ENCODE data around the gene HOXD8. TPM values are rescaled to one million over a fixed set of nuclear protein-coding genes. Genes with fewer than 3 reads are reported as not detected.

The HOXD8 gene
- total and polyA plus RNA-seq, 9 of the 15 experiments (the other 6 are each of a cell fraction or from before 2014, with no cell fraction given) = 0.04 to 0.15 TPM; not detected in 7

DNA sequence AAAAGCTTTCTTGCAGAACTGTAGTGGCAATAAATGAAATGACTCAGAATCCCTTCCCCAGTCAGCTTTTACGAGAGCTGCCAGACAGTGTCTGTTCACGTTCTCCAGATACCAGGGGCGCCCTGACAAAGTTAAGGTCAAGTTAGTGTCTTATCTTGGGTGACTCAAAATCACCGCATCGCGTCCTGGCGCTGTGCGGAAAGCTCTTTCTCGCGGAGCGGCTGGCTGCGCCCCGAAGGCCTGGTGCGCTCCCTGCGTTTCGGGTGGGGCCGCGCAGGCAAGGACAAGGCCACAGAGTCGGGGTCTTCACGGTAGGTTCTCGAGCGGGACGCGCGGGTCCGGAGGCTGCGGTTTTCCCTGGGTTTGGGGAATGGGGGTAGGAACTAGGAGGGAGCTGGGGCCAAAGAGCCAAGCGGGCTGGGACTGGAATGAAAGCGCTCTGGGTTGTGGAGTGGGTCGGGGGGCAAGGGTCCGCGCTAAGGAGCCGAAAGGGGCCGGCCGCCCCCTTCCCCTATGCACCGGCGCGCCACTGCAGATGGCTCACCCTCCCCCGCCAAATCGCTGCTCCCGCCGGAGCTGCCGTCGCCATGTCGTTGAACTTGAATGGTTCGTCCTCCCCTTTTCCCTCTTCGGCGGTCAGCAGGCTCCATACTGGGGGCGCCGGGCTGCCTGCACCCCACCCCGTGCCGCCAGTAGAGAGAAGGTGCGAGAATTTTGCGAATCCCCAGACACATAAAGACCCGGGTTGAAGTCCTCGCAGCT is 25.0 kb upstream of the HOXD8 start:
- ChIA-PET CTCF (ENCODE audit: low intra/inter-chr PET ratio) (no interaction called here), POLR2A (no interaction called here)
- DNase-seq (ENCODE audit: extremely low read depth in 1 of 4, low spot score in 3 of 4) (peak in 1 of 4 experiments; percentile 19), FAIRE-seq (no peak), ATAC-seq (peak; percentile 56; the same call in 2 of the 3 replicates)
- H3K79me2 ChIP-seq (ENCODE audit: control insufficient read depth, insufficient read depth, low read length) = no peaks in the 10 kb centered on the region
- H3K27me3 ChIP-seq (ENCODE audit: control insufficient read depth in 2 of 2, insufficient read depth in 2 of 2, low read length in 2 of 2) = peaks cover 45 to 68% of the 10 kb centered on the region in 2 experiments
- BruUV-seq (replicated peaks) = no TSS peak
- H4K20me1 ChIP-seq (replicated peaks; ENCODE audit: control insufficient read depth, insufficient read depth, low read length) = peaks cover 4% of the 10 kb centered on the region; the same call in 1 of the 2 replicates
- WGBS (ENCODE audit: insufficient coverage, low coverage, missing lambda C conversion rate) = 10% methylated on average over 50 of the region's 56 CpGs
- H2AFZ ChIP-seq (ENCODE audit: low read depth, low read length) = no peak overlapping the region
- TF ChIP-seq ZNF12 (CRISPR knock-in tag; IDR thresholded peaks at IDR 0.05) (no peak), KDM1A (IDR thresholded peaks at IDR 0.05) (peak in 1 of 2 experiments; percentile 34; a peak in 1 of 4 replicates), CBFA2T3 (IDR thresholded peaks at IDR 0.05) (0 out of 2 replicates have a peak, but pooled peaks have one; percentile 17), HMBOX1 (IDR thresholded peaks at IDR 0.05) (0 out of 2 replicates have a peak, but pooled peaks have one; percentile 17), FOSL1 (tag; conservative IDR thresholded peaks at IDR 0.05) (peak; percentile 32; the same call in 1 of the 2 replicates)
- TF ChIP-seq, protein P1, sequence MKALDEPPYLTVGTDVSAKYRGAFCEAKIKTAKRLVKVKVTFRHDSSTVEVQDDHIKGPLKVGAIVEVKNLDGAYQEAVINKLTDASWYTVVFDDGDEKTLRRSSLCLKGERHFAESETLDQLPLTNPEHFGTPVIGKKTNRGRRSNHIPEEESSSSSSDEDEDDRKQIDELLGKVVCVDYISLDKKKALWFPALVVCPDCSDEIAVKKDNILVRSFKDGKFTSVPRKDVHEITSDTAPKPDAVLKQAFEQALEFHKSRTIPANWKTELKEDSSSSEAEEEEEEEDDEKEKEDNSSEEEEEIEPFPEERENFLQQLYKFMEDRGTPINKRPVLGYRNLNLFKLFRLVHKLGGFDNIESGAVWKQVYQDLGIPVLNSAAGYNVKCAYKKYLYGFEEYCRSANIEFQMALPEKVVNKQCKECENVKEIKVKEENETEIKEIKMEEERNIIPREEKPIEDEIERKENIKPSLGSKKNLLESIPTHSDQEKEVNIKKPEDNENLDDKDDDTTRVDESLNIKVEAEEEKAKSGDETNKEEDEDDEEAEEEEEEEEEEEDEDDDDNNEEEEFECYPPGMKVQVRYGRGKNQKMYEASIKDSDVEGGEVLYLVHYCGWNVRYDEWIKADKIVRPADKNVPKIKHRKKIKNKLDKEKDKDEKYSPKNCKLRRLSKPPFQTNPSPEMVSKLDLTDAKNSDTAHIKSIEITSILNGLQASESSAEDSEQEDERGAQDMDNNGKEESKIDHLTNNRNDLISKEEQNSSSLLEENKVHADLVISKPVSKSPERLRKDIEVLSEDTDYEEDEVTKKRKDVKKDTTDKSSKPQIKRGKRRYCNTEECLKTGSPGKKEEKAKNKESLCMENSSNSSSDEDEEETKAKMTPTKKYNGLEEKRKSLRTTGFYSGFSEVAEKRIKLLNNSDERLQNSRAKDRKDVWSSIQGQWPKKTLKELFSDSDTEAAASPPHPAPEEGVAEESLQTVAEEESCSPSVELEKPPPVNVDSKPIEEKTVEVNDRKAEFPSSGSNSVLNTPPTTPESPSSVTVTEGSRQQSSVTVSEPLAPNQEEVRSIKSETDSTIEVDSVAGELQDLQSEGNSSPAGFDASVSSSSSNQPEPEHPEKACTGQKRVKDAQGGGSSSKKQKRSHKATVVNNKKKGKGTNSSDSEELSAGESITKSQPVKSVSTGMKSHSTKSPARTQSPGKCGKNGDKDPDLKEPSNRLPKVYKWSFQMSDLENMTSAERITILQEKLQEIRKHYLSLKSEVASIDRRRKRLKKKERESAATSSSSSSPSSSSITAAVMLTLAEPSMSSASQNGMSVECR (CRISPR knock-in tag; IDR thresholded peaks at IDR 0.05) = no peak
- no peak overlapping the region for H3K27ac ChIP-seq (ENCODE audit: extremely low read depth, low read depth, low read length)
- H3K9ac ChIP-seq (ENCODE audit: insufficient read depth in 1 of 2, low read depth in 2 of 2, low read length in 2 of 2) = no peak overlapping the region
- no peaks in the 10 kb centered on the region for H3K36me3 ChIP-seq (ENCODE audit: control insufficient read depth, insufficient read depth, low read length)
- H3K9me1 ChIP-seq (ENCODE audit: control insufficient read depth, insufficient read depth, low read length) = no peaks in the 10 kb centered on the region
- in situ Hi-C loops (cut with MboI) = no loop called here
- intact Hi-C loops (cut with micrococcal nuclease) = no loop called here
- H3K4me1 ChIP-seq (replicated peaks in 1 of 2; ENCODE audit: control insufficient read depth in 2 of 2, insufficient read depth in 2 of 2, low read length in 2 of 2) = peaks cover 0 to 18% of the 10 kb centered on the region in 2 experiments; a peak in 1 of 5 replicates
- no peak overlapping the region for H3K4me2 ChIP-seq (ENCODE audit: insufficient read depth, low read length)
- no peaks in the 10 kb centered on the region for H3K9me3 ChIP-seq (replicated peaks; ENCODE audit: control insufficient read depth, insufficient read depth, low read depth, low read length)
- no peak overlapping the region for H3K4me3 ChIP-seq

All from K562 (cell line).